Fibroblast of mammary gland (primary cell): ENCODE results near the gene PCSK6.
"Not testable (repeated sequence)": the region's sequence is repeated elsewhere in the genome, so short reads cannot be mapped to it uniquely, and the experiment has no call there.

Experiments used
- DNase-seq: peaks from one replicate; pipeline ENCODE4 v3.0.0-alpha.2; 2010; ENCODE audit warnings: low read depth
- H3K4me3 ChIP-seq: 2 replicates; pipeline ENCODE4 v1.5.1; 2011; ENCODE audit warnings: low read depth, mild to moderate bottlenecking, low read length, moderate library complexity; ENCODE audit not compliant: control insufficient read depth
- TF ChIP-seq, protein P1 (sequence below): conservative IDR thresholded peaks from 2 replicates; pipeline ENCODE4 v1.5.1; 2011; ENCODE audit warnings: low read depth, low read length, inconsistent platforms; ENCODE audit not compliant: control insufficient read depth, insufficient read depth

PCSK6 gene

DNA sequence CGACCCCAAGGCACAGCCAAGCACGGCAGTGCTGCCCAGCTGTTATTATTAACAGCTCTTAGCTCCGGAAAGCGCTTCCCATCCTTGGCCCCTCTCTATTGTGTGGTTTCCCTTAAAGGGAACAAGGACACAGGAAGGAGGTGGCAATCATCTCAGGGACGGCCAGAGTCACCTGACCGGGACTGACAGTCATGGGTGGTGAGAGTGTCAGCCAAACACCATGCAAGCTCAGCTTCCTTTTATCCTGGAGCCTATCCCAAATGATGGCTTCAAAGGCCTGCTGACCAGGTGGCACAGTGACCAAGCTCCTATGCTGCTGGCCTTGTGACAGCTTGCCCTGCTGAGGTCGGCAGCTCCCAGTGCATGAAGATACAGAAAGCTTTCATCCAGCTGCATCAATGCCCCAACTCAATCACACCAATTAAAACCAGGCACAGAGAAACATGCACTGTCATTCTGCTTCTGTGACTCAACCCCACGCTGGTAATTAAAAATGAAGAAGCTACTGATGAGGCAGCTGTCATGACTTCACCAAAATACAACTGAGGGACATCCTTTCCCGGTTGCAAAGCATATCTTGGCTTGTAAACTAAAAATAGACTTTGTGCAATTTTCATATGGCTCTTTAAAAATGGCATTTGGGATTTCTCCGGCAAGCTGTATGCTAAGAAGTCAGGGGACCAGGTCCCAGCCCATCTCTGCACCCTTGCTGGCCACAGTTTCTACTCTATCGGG, 34.0 kb downstream of the PCSK6 start:
- no peak overlapping the region for H3K4me3 ChIP-seq
- TF ChIP-seq, protein P1, sequence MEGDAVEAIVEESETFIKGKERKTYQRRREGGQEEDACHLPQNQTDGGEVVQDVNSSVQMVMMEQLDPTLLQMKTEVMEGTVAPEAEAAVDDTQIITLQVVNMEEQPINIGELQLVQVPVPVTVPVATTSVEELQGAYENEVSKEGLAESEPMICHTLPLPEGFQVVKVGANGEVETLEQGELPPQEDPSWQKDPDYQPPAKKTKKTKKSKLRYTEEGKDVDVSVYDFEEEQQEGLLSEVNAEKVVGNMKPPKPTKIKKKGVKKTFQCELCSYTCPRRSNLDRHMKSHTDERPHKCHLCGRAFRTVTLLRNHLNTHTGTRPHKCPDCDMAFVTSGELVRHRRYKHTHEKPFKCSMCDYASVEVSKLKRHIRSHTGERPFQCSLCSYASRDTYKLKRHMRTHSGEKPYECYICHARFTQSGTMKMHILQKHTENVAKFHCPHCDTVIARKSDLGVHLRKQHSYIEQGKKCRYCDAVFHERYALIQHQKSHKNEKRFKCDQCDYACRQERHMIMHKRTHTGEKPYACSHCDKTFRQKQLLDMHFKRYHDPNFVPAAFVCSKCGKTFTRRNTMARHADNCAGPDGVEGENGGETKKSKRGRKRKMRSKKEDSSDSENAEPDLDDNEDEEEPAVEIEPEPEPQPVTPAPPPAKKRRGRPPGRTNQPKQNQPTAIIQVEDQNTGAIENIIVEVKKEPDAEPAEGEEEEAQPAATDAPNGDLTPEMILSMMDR, result no peak
- peak; percentile 58 for DNase-seq

DNA sequence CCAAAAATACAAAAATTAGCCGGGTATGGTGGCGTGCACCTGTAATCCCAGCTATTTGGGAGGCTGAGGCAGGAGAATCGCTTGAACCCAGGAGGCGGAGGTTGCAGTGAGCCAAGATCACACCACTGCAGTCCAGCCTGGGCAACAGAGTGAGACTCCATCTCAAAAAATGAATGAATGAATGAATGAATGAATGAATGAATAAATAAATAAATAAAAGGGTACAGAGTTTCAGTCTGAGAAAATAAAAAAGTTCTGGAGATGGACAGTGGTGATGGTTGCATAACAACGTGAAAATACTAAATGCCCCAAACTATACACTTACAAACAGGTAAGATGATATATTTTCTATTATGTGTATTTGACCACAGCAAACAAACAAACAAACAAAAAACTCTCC, 34.7 kb downstream of the PCSK6 start:
- not testable (repeated sequence) for H3K4me3 ChIP-seq, DNase-seq

DNA sequence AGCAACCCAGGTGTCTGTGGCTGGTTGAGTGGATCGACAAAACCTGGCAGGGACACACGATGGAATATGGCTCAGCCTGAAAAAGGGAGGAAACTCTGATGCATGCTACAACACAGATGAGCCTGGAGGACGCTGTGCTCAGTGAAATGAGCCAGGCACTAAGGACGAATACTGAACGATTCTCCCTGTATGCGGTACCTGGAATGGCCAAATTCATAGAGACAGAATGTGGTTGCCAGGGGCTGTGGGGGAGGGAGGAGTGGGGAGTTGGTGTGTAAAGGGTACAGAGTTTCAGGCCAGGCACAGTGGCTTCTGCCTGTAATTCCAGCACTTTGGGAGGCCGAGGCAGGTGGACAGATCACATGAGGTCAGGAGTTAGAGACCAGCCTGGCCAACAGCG, 35.1 kb downstream of the PCSK6 start:
- no peak overlapping the region for H3K4me3 ChIP-seq
- DNase-seq, result no peak
- TF ChIP-seq, protein P1, result no peak

DNA sequence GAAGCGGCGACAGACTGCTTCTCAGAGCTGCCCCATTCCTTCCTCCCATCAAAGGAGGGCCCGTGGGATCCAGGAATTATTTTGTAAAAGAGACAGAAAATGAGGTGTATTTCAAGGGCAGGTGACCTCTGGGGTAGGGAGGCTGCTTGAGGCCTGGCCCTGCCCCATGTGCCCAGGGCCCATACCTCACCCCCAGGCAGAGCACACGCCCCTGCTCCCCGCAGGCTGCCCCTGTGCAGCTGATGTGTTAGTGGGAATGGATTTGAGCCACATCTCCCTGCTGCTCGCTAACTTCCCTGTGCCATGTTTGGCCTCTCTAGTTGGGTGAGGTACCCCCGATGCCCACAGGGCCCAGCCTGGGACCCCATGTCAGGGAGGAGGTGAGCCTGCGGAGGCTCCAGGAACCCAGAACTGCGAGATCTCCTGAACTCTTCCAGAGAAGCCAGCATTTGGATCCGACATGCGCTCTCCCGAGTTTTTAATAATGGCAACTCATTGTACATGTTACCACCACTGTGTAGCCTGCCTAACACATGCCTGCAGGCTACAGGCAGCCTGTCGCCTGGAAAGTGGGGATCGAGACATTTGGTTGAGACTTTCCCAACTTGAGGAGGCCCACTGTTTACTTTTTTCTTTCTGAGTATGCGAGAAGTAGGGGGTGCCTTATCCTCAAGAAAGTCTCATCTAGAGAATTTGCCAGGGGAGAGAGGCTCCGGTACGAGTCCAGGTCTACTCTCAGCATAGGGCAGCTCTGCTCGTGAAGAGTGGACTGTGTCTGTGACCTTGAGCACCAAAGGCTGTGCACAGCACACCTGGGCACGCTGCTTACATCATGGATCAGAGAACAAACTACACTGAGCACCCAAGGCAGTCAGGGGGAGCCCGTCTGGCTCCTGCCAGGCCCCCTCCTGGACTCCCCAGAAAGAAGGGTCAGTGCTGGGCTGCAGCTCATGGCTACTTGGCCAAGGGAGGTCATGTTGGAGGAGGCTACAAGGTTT, 36.1 kb downstream of the PCSK6 start:
- no peak overlapping the region for H3K4me3 ChIP-seq
- DNase-seq, result no peak
- TF ChIP-seq, protein P1, result no peak

DNA sequence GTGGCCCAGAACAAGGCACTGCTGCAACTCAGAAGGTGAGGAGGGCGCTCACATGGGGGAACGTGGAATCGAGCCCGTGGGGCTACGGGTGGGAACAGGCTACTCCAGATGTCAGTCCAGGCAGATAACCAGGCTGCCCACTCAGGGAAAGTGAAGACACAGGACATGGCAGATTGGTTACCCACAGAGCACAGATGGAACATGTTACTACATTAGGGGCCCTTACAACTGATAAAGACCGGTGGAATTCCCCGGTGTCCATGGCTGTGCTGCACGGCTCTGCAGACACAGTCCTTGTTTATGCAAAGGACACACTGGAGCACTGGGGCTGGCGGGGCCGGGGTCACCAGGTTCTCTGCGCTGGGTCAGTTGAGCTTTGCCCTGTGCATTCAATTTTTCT, 36.9 kb downstream of the PCSK6 start:
- TF ChIP-seq, protein P1, result no peak
- DNase-seq, result no peak
- H3K4me3 ChIP-seq, result no peak overlapping the region

DNA sequence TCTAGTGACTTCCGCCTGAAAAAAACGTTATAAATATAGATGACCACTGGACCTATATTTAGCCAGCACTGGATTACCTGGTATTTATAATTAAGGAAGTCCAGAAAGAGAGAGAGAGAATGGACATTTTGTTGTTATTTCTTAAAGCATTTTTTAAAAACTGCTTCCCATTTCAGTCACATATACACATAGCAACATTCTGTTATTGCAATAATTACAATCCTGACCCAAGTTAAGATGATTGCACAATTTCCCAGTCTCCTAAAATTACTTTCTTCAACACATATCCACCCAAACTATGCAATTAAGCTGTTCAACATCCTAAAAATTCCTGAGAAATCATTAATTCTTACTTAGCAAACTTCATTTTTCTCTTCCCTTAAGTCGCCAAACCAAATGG, 37.7 kb downstream of the PCSK6 start:
- no peak for DNase-seq
- TF ChIP-seq, protein P1, result no peak
- no peak overlapping the region for H3K4me3 ChIP-seq

DNA sequence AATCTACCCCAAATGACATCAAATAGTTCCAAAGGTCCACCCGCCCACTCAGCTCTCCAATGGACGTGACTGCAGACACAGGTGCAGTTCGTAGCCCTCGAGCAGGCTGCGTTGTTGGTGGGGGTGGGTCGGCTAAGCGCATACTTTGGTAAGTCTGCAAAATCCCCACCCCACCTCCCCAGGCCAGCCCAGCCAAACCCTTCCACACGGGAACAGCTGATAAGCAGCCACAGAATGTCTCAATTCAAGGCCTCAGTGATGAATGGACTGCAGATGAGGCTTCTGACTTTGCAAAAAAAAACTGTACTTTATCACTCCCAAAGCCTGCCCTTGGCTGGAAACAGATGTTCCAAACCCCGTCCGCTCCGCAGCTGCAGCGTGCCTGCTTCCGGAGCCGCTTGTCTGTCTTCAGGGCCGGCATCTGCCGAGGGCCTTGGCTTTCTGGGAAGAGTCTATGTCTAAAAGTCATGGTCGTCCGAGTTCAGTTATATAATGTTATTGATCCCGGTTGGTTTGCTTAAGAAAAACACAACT, 38.2 kb downstream of the PCSK6 start:
- no peak overlapping the region for H3K4me3 ChIP-seq
- peak; percentile 43 for DNase-seq
- TF ChIP-seq, protein P1, result no peak
